HG02938 (cell line): ENCODE measurements around the gene COL6A3.

Source experiments
- ATAC-seq: cut with Tn5 transposase; IDR thresholded peaks from one replicate; pipeline ENCODE4 v1.9.1; 2021; ENCODE audit warnings: mild to moderate bottlenecking, moderate library complexity; ENCODE audit not compliant: unreplicated experiment

COL6A3 gene

GRCh38 chr2:237413777-237414661 lies at the start of gene COL6A3:
Gene COL6A3 (minus strand): TSS chr2:237414164. CDS start chr2:237396817, 17,347 bp downstream.
- no peak for ATAC-seq

GRCh38 chr2:237459741-237460174 lies 45.8 kb upstream of the COL6A3 start:
- no peak for ATAC-seq

GRCh38 chr2:237459226-237459625 lies 45.3 kb upstream of the COL6A3 start:
- ATAC-seq: no peak

- no peak for ATAC-seq
Observed at GRCh38 chr2:237458519-237458918, 44.6 kb upstream of the COL6A3 start.

GRCh38 chr2:237457388-237457941 lies 43.5 kb upstream of the COL6A3 start:
- no peak for ATAC-seq

GRCh38 chr2:237456200-237456843 lies 42.4 kb upstream of the COL6A3 start:
- no peak for ATAC-seq

GRCh38 chr2:237455764-237456163 lies 41.8 kb upstream of the COL6A3 start:
- ATAC-seq: no peak

- ATAC-seq: no peak
Observed at GRCh38 chr2:237453671-237454070, 39.7 kb upstream of the COL6A3 start.

GRCh38 chr2:237452861-237453260 lies 38.9 kb upstream of the COL6A3 start:
- no peak for ATAC-seq

GRCh38 chr2:237451643-237452469 lies 37.9 kb upstream of the COL6A3 start:
- ATAC-seq: no peak

GRCh38 chr2:237450583-237450982 lies 36.6 kb upstream of the COL6A3 start:
- ATAC-seq: no peak

GRCh38 chr2:237450108-237450507 lies 36.1 kb upstream of the COL6A3 start:
- no peak for ATAC-seq

- no peak for ATAC-seq
Observed at GRCh38 chr2:237449193-237449881, 35.4 kb upstream of the COL6A3 start.

- ATAC-seq: no peak
Observed at GRCh38 chr2:237448626-237449025, 34.7 kb upstream of the COL6A3 start.

GRCh38 chr2:237448171-237448570 lies 34.2 kb upstream of the COL6A3 start:
- no peak for ATAC-seq

- no peak for ATAC-seq
Observed at GRCh38 chr2:237447496-237447895, 33.5 kb upstream of the COL6A3 start.

GRCh38 chr2:237446338-237446665 lies 32.3 kb upstream of the COL6A3 start:
- ATAC-seq: no peak

- no peak for ATAC-seq
Observed at GRCh38 chr2:237445611-237446337, 31.8 kb upstream of the COL6A3 start.

- no peak for ATAC-seq
Observed at GRCh38 chr2:237444071-237444470, 30.1 kb upstream of the COL6A3 start.
